22Rv1 (cell line): ENCODE measurements around the gene EMILIN1.

Experiments used
- ZFX ChIP-seq: fragments of 450-650 bp; IDR thresholded peaks from 2 replicates; pipeline ENCODE4 v1.6.1; 2017; ENCODE audit warnings: antibody characterized with exemption, borderline replicate concordance
- TF ChIP-seq, protein P1 (sequence below): fragments of 450-650 bp; IDR thresholded peaks from 2 replicates; pipeline ENCODE4 v1.5.1; 2017; ENCODE audit warnings: mild to moderate bottlenecking

DNA sequence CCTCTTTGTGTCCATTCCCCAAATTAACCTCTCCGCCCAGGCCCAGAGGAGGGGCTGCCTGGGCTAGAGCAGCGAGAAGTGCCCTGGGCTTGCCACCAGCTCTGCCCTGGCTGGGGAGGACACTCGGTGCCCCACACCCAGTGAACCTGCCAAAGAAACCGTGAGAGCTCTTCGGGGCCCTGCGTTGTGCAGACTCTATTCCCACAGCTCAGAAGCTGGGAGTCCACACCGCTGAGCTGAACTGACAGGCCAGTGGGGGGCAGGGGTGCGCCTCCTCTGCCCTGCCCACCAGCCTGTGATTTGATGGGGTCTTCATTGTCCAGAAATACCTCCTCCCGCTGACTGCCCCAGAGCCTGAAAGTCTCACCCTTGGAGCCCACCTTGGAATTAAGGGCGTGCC lies 21.6 kb downstream of the EMILIN1 start:
- TF ChIP-seq, protein P1, sequence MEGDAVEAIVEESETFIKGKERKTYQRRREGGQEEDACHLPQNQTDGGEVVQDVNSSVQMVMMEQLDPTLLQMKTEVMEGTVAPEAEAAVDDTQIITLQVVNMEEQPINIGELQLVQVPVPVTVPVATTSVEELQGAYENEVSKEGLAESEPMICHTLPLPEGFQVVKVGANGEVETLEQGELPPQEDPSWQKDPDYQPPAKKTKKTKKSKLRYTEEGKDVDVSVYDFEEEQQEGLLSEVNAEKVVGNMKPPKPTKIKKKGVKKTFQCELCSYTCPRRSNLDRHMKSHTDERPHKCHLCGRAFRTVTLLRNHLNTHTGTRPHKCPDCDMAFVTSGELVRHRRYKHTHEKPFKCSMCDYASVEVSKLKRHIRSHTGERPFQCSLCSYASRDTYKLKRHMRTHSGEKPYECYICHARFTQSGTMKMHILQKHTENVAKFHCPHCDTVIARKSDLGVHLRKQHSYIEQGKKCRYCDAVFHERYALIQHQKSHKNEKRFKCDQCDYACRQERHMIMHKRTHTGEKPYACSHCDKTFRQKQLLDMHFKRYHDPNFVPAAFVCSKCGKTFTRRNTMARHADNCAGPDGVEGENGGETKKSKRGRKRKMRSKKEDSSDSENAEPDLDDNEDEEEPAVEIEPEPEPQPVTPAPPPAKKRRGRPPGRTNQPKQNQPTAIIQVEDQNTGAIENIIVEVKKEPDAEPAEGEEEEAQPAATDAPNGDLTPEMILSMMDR = no peak
- no peak for TF ChIP-seq ZFX
